ENCODE results near the gene PPP1R16B.

GRCh38 chr20:38844963-38845362 is 39.5 kb downstream of the PPP1R16B start:
- TF ChIP-seq CTCF (IDR thresholded peaks at IDR 0.05) (no peak), EP300 (IDR thresholded peaks at IDR 0.05) (no peak), POLR2A (IDR thresholded peaks at IDR 0.05) (no peak), POLR2AphosphoS5 (IDR thresholded peaks at IDR 0.05) (no peak)

Data from suprapubic skin (tissue), 4 donors.